Effector memory CD4-positive, alpha-beta T cell (primary cell): ENCODE measurements around the gene UBAC2.
A peak's percentile ranks its signal among the peaks of the same experiment; 100 is the strongest.

Experiments
- DNase-seq, 3 donors: peaks; one replicate each; pipeline ENCODE4 v3.0.0-alpha.2; 2020
- H3K27ac ChIP-seq: 2 replicates; pipeline ENCODE4 v1.7.0; 2013; ENCODE audit warnings: mild to moderate bottlenecking, low read length, moderate library complexity; ENCODE audit not compliant: insufficient read depth, poor library complexity, severe bottlenecking
- H3K27me3 ChIP-seq: replicated peaks from 2 replicates; pipeline ENCODE4 v1.7.0; 2013; ENCODE audit warnings: mild to moderate bottlenecking, low read length; ENCODE audit not compliant: insufficient read depth, control insufficient read depth, poor library complexity, severe bottlenecking
- H3K36me3 ChIP-seq: 2 replicates; pipeline ENCODE4 v1.7.0; 2013; ENCODE audit warnings: mild to moderate bottlenecking, low read length, moderate library complexity; ENCODE audit not compliant: control insufficient read depth, insufficient read depth
- H3K4me1 ChIP-seq: 2 replicates; pipeline ENCODE4 v1.7.0; 2013; ENCODE audit warnings: low read length, mild to moderate bottlenecking; ENCODE audit not compliant: control insufficient read depth, insufficient read depth, poor library complexity, severe bottlenecking
- H3K4me3 ChIP-seq: 2 replicates; pipeline ENCODE4 v1.7.0; 2013; ENCODE audit warnings: low read length, low read depth, mild to moderate bottlenecking; ENCODE audit not compliant: insufficient read depth, poor library complexity, severe bottlenecking
- H3K9me3 ChIP-seq: 2 replicates; pipeline ENCODE4 v1.7.0; 2013; ENCODE audit warnings: mild to moderate bottlenecking, low read length, moderate library complexity; ENCODE audit not compliant: control insufficient read depth

UBAC2 gene

GRCh38 chr13:99162567-99163361 lies 37.9 kb upstream of the UBAC2 start:
- no peak for DNase-seq
- Histone ChIP-seq H3K9me3 (no peaks in the 10 kb centered on the region), H3K4me1 (no peaks in the 10 kb centered on the region), H3K27ac (no peak overlapping the region), H3K36me3 (no peaks in the 10 kb centered on the region), H3K27me3 (no peaks in the 10 kb centered on the region), H3K4me3 (no peak overlapping the region)

DNA sequence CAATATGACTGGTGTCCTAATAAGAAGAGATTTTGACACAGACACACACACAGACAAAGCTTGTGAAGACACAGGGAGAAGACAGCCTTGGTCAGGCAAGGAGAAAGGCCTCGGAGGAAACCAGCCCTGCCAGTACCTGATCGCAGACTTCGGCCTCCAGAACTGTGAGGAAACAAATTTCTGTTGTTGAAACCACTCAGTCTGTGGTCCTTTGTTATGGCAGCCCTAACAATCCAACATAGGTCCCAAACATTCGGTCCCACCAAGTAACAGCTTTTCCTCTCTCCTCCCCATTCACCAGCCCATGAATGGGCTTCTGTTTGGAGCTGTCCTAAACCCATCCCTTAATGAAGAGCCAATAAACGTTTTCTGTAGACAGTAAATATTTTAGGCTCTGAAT lies 36.4 kb upstream of the UBAC2 start:
- H3K9me3 ChIP-seq, result no peaks in the 10 kb centered on the region
- no peak overlapping the region for H3K27ac ChIP-seq
- no peak overlapping the region for H3K4me3 ChIP-seq
- DNase-seq, result no peak
- no peaks in the 10 kb centered on the region for H3K27me3 ChIP-seq
- no peaks in the 10 kb centered on the region for H3K4me1 ChIP-seq
- no peaks in the 10 kb centered on the region for H3K36me3 ChIP-seq

DNA sequence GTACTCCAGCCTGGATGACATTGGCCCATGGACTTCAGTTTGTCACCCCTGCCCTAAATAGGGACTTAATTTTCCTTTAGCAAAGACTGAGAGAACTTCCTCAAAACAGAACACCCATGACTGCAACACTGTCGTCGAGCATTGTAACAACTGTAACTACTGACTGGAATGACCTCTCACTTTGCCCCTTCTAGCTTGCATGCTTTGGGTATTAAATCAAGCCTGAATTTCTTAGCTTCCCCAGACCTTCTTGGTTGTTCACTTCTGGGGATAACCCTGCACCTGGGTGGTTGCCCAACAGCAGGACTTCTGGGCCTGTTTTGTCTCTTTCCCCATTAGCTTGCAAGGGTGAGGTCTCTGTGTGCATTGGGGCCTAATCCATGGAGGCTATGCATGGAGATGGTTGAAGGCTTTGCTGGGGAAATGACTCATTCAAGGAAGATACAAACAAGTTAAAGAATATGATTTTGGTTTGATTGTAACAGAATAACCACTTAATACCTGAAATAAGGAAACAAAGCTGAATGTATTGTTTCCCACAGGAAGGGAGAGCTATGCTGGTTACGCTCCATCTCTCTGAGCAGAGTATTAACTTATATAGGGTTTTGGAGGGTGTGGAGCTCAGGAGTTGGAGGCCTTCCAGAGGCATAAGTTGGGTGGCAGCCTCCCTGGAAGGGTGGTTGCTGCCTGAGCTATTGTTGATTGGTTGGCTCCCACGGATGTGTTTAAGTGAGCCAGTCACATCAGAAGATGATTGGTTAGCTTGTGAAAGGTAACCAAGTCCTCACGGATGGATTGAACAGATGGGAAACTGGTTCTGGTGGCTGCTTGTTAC lies 34.7 kb upstream of the UBAC2 start:
- Histone ChIP-seq H3K4me3 (no peak overlapping the region), H3K27ac (no peak overlapping the region), H3K27me3 (no peaks in the 10 kb centered on the region), H3K36me3 (no peaks in the 10 kb centered on the region), H3K9me3 (no peaks in the 10 kb centered on the region), H3K4me1 (no peaks in the 10 kb centered on the region)
- no peak for DNase-seq

DNA sequence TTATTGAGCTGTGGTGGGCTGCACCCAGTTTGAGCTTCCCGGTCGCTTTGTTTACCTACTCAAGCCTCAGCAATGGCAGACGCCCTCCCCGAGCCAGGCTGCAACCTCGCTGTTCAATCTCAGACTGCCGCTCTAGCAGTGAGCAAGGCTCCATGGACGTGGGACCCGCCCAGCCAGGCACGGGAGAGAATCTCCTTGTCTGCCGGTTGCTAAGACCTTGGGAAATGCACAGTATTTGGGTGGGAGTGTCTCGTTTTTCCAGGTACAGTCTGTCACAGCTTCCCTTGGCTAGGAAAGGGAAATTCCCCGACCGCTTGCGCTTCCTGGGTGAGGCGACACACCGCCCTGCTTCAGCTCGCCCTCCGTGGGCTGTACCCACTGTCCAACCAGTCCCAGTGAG lies 27.7 kb upstream of the UBAC2 start:
- H3K9me3 ChIP-seq, result no peaks in the 10 kb centered on the region
- no peaks in the 10 kb centered on the region for H3K36me3 ChIP-seq
- H3K27ac ChIP-seq, result no peak overlapping the region
- no peaks in the 10 kb centered on the region for H3K27me3 ChIP-seq
- no peak overlapping the region for H3K4me3 ChIP-seq
- peaks cover 7% of the 10 kb centered on the region for H3K4me1 ChIP-seq
- no peak for DNase-seq

DNA sequence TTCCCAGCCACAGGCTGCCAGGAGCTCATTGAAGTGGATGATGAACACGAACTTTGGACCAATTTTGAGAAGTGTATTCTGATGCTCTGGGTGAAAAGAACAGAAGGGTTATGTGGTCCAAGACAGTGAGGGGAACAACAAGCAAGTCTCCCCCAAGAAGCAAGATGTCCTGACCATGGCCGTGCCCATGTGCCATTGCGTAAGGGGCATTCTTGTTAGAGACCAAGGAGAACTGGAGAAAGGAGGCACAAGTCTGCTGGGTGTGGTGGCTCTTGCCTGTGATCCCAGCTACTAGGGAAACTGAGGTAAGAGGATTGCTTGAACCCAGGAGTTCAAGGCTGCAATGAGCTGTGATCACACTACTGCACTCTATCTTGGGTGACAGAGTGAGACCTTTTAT lies 27.0 kb upstream of the UBAC2 start:
- H3K36me3 ChIP-seq, result no peaks in the 10 kb centered on the region
- peaks cover 12% of the 10 kb centered on the region for H3K4me1 ChIP-seq
- H3K27me3 ChIP-seq, result no peaks in the 10 kb centered on the region
- no peak overlapping the region for H3K27ac ChIP-seq
- no peak overlapping the region for H3K4me3 ChIP-seq
- H3K9me3 ChIP-seq, result no peaks in the 10 kb centered on the region
- DNase-seq, result no peak

GRCh38 chr13:99174533-99175100 lies 26.0 kb upstream of the UBAC2 start:
- H3K9me3 ChIP-seq, result no peaks in the 10 kb centered on the region
- no peak for DNase-seq
- no peak overlapping the region for H3K4me3 ChIP-seq
- H3K27me3 ChIP-seq, result no peaks in the 10 kb centered on the region
- no peaks in the 10 kb centered on the region for H3K36me3 ChIP-seq
- H3K27ac ChIP-seq, result no peak overlapping the region
- peaks cover 23% of the 10 kb centered on the region for H3K4me1 ChIP-seq

GRCh38 chr13:99176309-99177276 lies 24.1 kb upstream of the UBAC2 start:
- DNase-seq, result peak; percentile 56 to 69 (median 58)
- H3K4me3 ChIP-seq, result peak overlapping the region; percentile 39

DNA sequence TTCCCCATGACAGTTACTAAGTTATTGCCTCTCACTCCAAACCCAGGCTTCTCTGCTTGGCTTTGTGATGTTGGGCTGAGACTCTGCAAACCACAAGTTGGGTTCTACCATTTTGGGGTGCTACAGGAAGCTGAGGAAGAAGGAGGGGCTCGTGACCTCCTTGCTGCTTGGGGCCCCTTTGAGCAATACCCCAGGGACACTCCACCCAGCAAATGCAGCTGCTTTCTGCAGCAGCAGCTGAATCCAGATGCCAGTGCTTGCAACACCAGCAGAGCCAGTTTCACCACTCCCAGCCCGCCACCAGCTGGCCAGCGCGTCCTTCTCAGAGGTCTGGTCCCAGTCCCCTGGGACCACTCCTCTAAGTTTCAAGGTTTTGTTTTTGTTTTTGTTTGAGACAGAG lies 22.0 kb upstream of the UBAC2 start:
- no peak for DNase-seq
- Histone ChIP-seq H3K4me3 (no peak overlapping the region), H3K36me3 (no peaks in the 10 kb centered on the region), H3K4me1 (peaks cover 23% of the 10 kb centered on the region), H3K27me3 (no peaks in the 10 kb centered on the region), H3K27ac (peak overlapping the region; percentile 4), H3K9me3 (peaks cover 6% of the 10 kb centered on the region)

More at GRCh38 chr13:99176309-99177276, 24.1 kb upstream of the UBAC2 start:
- H3K27me3 ChIP-seq, result no peaks in the 10 kb centered on the region
- H3K27ac ChIP-seq, result no peak overlapping the region
- H3K9me3 ChIP-seq, result no peaks in the 10 kb centered on the region
- peaks cover 23% of the 10 kb centered on the region for H3K4me1 ChIP-seq
- no peaks in the 10 kb centered on the region for H3K36me3 ChIP-seq

GRCh38 chr13:99179460-99179859 lies 21.2 kb upstream of the UBAC2 start:
- no peaks in the 10 kb centered on the region for H3K27me3 ChIP-seq
- H3K4me3 ChIP-seq, result no peak overlapping the region
- no peaks in the 10 kb centered on the region for H3K36me3 ChIP-seq
- peaks cover 23% of the 10 kb centered on the region for H3K4me1 ChIP-seq
- peaks cover 6% of the 10 kb centered on the region for H3K9me3 ChIP-seq
- no peak for DNase-seq
- H3K27ac ChIP-seq, result no peak overlapping the region
